Activated CD8-positive, alpha-beta T cell treated with anti-CD3 and anti-CD28 coated beads, Interleukin-2, amount 10 ng/mL, durations not matched to agents 7 days and 5 days (primary cell): ENCODE measurements around the gene TRAPPC6A. TPM values are rescaled to one million over a fixed set of nuclear protein-coding genes. Genes with fewer than 3 reads are reported as not detected.

Experiments used
- ATAC-seq: fragments of 150-1000 bp; cut with Tn5 transposase; one replicate; pipeline ENCODE4 v1.10.0; 2021; ENCODE audit warnings: moderate library complexity
- CTCF ChIA-PET: fragments of 350-600 bp; sonication (Branson Sonifier 250); formaldehyde crosslinking; loops from one replicate; lab custom pipeline; 2021; ENCODE audit warnings: antibody characterized with exemption; lab: Charles Lee
- POLR2A ChIA-PET: fragments of 350-600 bp; sonication (Branson Sonifier 250); formaldehyde crosslinking; loops from one replicate; lab custom pipeline; 2021; ENCODE audit warnings: antibody characterized with exemption; lab: Charles Lee
- DNase-seq: peaks from one replicate; pipeline ENCODE4 v3.0.0-alpha.2; 2020
- H3K27ac Mint-ChIP-seq: one replicate; pipeline ENCODE4 v1.8.0; 2021; ENCODE audit warnings: mild to moderate bottlenecking, mixed read lengths
- H3K27me3 Mint-ChIP-seq: one replicate; pipeline ENCODE4 v1.8.0; 2021; ENCODE audit warnings: low read depth, mixed read lengths
- H3K36me3 Mint-ChIP-seq: one replicate; pipeline ENCODE4 v1.8.0; 2021; ENCODE audit warnings: low read depth, mixed read lengths
- H3K4me1 Mint-ChIP-seq: one replicate; pipeline ENCODE4 v1.8.0; 2021; ENCODE audit warnings: low read depth, mixed read lengths
- H3K4me3 Mint-ChIP-seq: one replicate; pipeline ENCODE4 v1.8.0; 2021; ENCODE audit warnings: mild to moderate bottlenecking, mixed read lengths
- H3K9me3 Mint-ChIP-seq: one replicate; pipeline ENCODE4 v1.8.0; 2022; ENCODE audit warnings: mixed read lengths; ENCODE audit not compliant: insufficient read depth
- total RNA-seq, 2 experiments: library from RNA; stranded (reverse); gene quantifications; one replicate each; pipeline ENCODE4 v1.2.3, GENCODE V29; 2021

Gene TRAPPC6A
- total RNA-seq, 2 experiments from 2014 or later = 54.0 to 55.5 TPM

GRCh38 chr19:45182758-45183157 lies 4.7 kb upstream of the TRAPPC6A start:
- Mint-ChIP-seq H3K4me3 (no peak overlapping the region), H3K27me3 (no peaks in the 10 kb centered on the region), H3K36me3 (peaks cover 14% of the 10 kb centered on the region), H3K4me1 (peaks cover 23% of the 10 kb centered on the region), H3K9me3 (no peaks in the 10 kb centered on the region), H3K27ac (no peak overlapping the region)
- ChIA-PET CTCF (interaction anchor here (1.1 to 1.5 kb wide), 2 partner anchors 18 to 103 kb away, joined by 4 read pairs; partner anchors contain the start of gene GEMIN7), POLR2A (interaction anchor here (1.0 kb wide), 1 partner anchor 11 kb away, joined by 4 read pairs; no protein-coding TSS in a partner anchor)
- DNase-seq (no peak), ATAC-seq (no peak)

- no peaks in the 10 kb centered on the region for H3K27me3 Mint-ChIP-seq
- H3K4me3 Mint-ChIP-seq = peak overlapping the region; percentile 75
- peaks cover 14% of the 10 kb centered on the region for H3K36me3 Mint-ChIP-seq
- DNase-seq (no peak), ATAC-seq (no peak)
- CTCF ChIA-PET = interaction anchor here (1.2 kb wide), 1 partner anchor 121 kb away, joined by 4 read pairs; no protein-coding TSS in a partner anchor
- no peaks in the 10 kb centered on the region for H3K9me3 Mint-ChIP-seq
- no peak overlapping the region for H3K27ac Mint-ChIP-seq
- POLR2A ChIA-PET = no interaction called here
- H3K4me1 Mint-ChIP-seq = peaks cover 25% of the 10 kb centered on the region
These were observed 2.9 kb upstream of the TRAPPC6A start for GRCh38 chr19:45180936-45181335.

GRCh38 chr19:45179892-45180370 lies 1.9 kb upstream of the TRAPPC6A start:
- POLR2A ChIA-PET = interaction anchor here (1.2 to 2.8 kb wide), 3 partner anchors 14 to 87 kb away, joined by 4 to 24 read pairs (median 11); partner anchors contain the start of genes NKPD1 and PPP1R37
- Mint-ChIP-seq H3K4me1 (peaks cover 31% of the 10 kb centered on the region), H3K36me3 (peaks cover 14% of the 10 kb centered on the region), H3K4me3 (peak overlapping the region; percentile 75), H3K27ac (peak overlapping the region; percentile 52), H3K9me3 (no peaks in the 10 kb centered on the region), H3K27me3 (no peaks in the 10 kb centered on the region)
- ATAC-seq (no peak), DNase-seq (no peak)
- CTCF ChIA-PET = interaction anchor here (0.6 to 3.0 kb wide), 7 partner anchors 8 to 260 kb away, joined by 3 to 13 read pairs (median 4); partner anchors contain the start of gene PPP1R37

- ATAC-seq (no peak), DNase-seq (peak; percentile 53)
- no peaks in the 10 kb centered on the region for H3K9me3 Mint-ChIP-seq
- H3K27ac Mint-ChIP-seq = peak overlapping the region; percentile 93
- CTCF ChIA-PET = interaction anchor here (0.7 to 3.0 kb wide), 16 partner anchors 8 to 456 kb away, joined by 3 to 13 read pairs (median 6); partner anchors contain the start of genes GEMIN7 and PPP1R37
- H3K27me3 Mint-ChIP-seq = no peaks in the 10 kb centered on the region
- H3K4me1 Mint-ChIP-seq = peaks cover 30% of the 10 kb centered on the region
- H3K36me3 Mint-ChIP-seq = peaks cover 14% of the 10 kb centered on the region
- POLR2A ChIA-PET = interaction anchor here (0.9 to 2.8 kb wide), 7 partner anchors 13 to 177 kb away, joined by 3 to 24 read pairs (median 3); partner anchors contain the start of genes NKPD1 and PPP1R37
- H3K4me3 Mint-ChIP-seq = peak overlapping the region; percentile 85
These were observed 1.2 kb upstream of the TRAPPC6A start for GRCh38 chr19:45179072-45179891.

GRCh38 chr19:45178262-45179071 lies 430 bp upstream of the TRAPPC6A start, which contains the start of gene BLOC1S3:
Gene BLOC1S3 (plus strand): TSS chr19:45178784. CDS start chr19:45179297, 513 bp downstream.
- ATAC-seq (peak; percentile 91), DNase-seq (peak; percentile 100)
- Mint-ChIP-seq H3K4me3 (peak within 1 kb of the TSS; percentile 85), H3K27me3 (no peaks in the 10 kb centered on the region), H3K36me3 (peaks cover 14% of the 10 kb centered on the region), H3K27ac (peak within 1 kb of the TSS; percentile 93), H3K9me3 (no peaks in the 10 kb centered on the region), H3K4me1 (peaks cover 38% of the 10 kb centered on the region)
- ChIA-PET POLR2A (interaction anchor here (0.6 to 2.8 kb wide), 11 partner anchors 9 to 177 kb away, joined by 3 to 24 read pairs (median 4); partner anchors contain the start of genes NKPD1 and PPP1R37), CTCF (interaction anchor here (0.9 to 3.0 kb wide), 16 partner anchors 8 to 455 kb away, joined by 3 to 13 read pairs (median 6); partner anchors contain the start of genes GEMIN7 and PPP1R37)

GRCh38 chr19:45175515-45176345 lies 2.3 kb downstream of the TRAPPC6A start:
- H3K9me3 Mint-ChIP-seq = no peaks in the 10 kb centered on the region
- H3K36me3 Mint-ChIP-seq = peaks cover 5% of the 10 kb centered on the region
- peaks cover 52% of the 10 kb centered on the region for H3K4me1 Mint-ChIP-seq
- ATAC-seq (no peak), DNase-seq (peak; percentile 18)
- H3K4me3 Mint-ChIP-seq = peak overlapping the region; percentile 18
- ChIA-PET CTCF (no interaction called here), POLR2A (no interaction called here)
- no peaks in the 10 kb centered on the region for H3K27me3 Mint-ChIP-seq
- H3K27ac Mint-ChIP-seq = peak overlapping the region; percentile 18

GRCh38 chr19:45173816-45174215 lies 4.2 kb downstream of the TRAPPC6A start:
- Mint-ChIP-seq H3K4me3 (no peak overlapping the region), H3K27me3 (no peaks in the 10 kb centered on the region), H3K27ac (peak overlapping the region; percentile 69), H3K9me3 (no peaks in the 10 kb centered on the region), H3K4me1 (peaks cover 63% of the 10 kb centered on the region), H3K36me3 (no peaks in the 10 kb centered on the region)
- POLR2A ChIA-PET = no interaction called here
- ATAC-seq = no peak
- no peak for DNase-seq
- CTCF ChIA-PET = no interaction called here

GRCh38 chr19:45172611-45173208 lies 5.3 kb downstream of the TRAPPC6A start:
- DNase-seq (no peak), ATAC-seq (no peak)
- Mint-ChIP-seq H3K36me3 (no peaks in the 10 kb centered on the region), H3K27ac (peak overlapping the region; percentile 98), H3K27me3 (no peaks in the 10 kb centered on the region), H3K4me3 (peak overlapping the region; percentile 53), H3K9me3 (no peaks in the 10 kb centered on the region), H3K4me1 (peaks cover 69% of the 10 kb centered on the region)
- CTCF ChIA-PET = interaction anchor here (2.3 kb wide), 1 partner anchor 15 kb away, joined by 6 read pairs; no protein-coding TSS in a partner anchor
- POLR2A ChIA-PET = no interaction called here

- POLR2A ChIA-PET = interaction anchor here (0.8 kb wide), 1 partner anchor 11 kb away, joined by 4 read pairs; no protein-coding TSS in a partner anchor
- peak; percentile 61 for DNase-seq
- CTCF ChIA-PET = interaction anchor here (1.0 to 2.3 kb wide), 2 partner anchors 15 to 20 kb away, joined by 3 to 6 read pairs; no protein-coding TSS in a partner anchor
- H3K4me1 Mint-ChIP-seq = peaks cover 67% of the 10 kb centered on the region
- no peaks in the 10 kb centered on the region for H3K9me3 Mint-ChIP-seq
- peak overlapping the region; percentile 53 for H3K4me3 Mint-ChIP-seq
- H3K36me3 Mint-ChIP-seq = no peaks in the 10 kb centered on the region
- peak overlapping the region; percentile 98 for H3K27ac Mint-ChIP-seq
- peak; percentile 59 for ATAC-seq
- no peaks in the 10 kb centered on the region for H3K27me3 Mint-ChIP-seq
These were observed 5.9 kb downstream of the TRAPPC6A start for GRCh38 chr19:45172173-45172572.

- Mint-ChIP-seq H3K27ac (peak overlapping the region; percentile 98), H3K4me1 (peaks cover 70% of the 10 kb centered on the region), H3K36me3 (no peaks in the 10 kb centered on the region), H3K4me3 (peak overlapping the region; percentile 72), H3K27me3 (no peaks in the 10 kb centered on the region), H3K9me3 (no peaks in the 10 kb centered on the region)
- DNase-seq = peak; percentile 74
- CTCF ChIA-PET = interaction anchor here (0.7 to 2.3 kb wide), 3 partner anchors 9 to 19 kb away, joined by 3 to 6 read pairs (median 3); no protein-coding TSS in a partner anchor
- ATAC-seq = peak; percentile 86
- POLR2A ChIA-PET = interaction anchor here (0.8 kb wide), 1 partner anchor 12 kb away, joined by 4 read pairs; no protein-coding TSS in a partner anchor
These were observed 6.8 kb downstream of the TRAPPC6A start for GRCh38 chr19:45171211-45171623.
